Fibroblast of the aortic adventitia (primary cell): ENCODE data around the gene MVD. TPM values are rescaled to one million over a fixed set of nuclear protein-coding genes. Genes with fewer than 3 reads are reported as not detected.

Source experiments
- DNase-seq: peaks from one replicate; pipeline ENCODE4 v3.0.0-alpha.2; 2010; ENCODE audit warnings: low read depth
- H3K4me3 ChIP-seq: 2 replicates; pipeline ENCODE4 v1.5.1; 2011; ENCODE audit warnings: low read depth, mild to moderate bottlenecking, control low read depth, low read length, moderate library complexity
- total RNA-seq: library from RNA; depleted of rRNA; stranded (reverse); fragments of >200 nt; gene quantifications from 2 replicates; pipeline ENCODE4 v1.2.3, GENCODE V29; 2012; ENCODE audit warnings: low replicate concordance
- TF ChIP-seq, protein P1 (sequence below): IDR thresholded peaks from 2 replicates; pipeline ENCODE4 v1.5.1; 2011; ENCODE audit warnings: mild to moderate bottlenecking, low read length, control low read depth, inconsistent platforms; ENCODE audit not compliant: insufficient read depth

MVD gene
- total RNA-seq, 1 donor = 24.4 TPM

DNA sequence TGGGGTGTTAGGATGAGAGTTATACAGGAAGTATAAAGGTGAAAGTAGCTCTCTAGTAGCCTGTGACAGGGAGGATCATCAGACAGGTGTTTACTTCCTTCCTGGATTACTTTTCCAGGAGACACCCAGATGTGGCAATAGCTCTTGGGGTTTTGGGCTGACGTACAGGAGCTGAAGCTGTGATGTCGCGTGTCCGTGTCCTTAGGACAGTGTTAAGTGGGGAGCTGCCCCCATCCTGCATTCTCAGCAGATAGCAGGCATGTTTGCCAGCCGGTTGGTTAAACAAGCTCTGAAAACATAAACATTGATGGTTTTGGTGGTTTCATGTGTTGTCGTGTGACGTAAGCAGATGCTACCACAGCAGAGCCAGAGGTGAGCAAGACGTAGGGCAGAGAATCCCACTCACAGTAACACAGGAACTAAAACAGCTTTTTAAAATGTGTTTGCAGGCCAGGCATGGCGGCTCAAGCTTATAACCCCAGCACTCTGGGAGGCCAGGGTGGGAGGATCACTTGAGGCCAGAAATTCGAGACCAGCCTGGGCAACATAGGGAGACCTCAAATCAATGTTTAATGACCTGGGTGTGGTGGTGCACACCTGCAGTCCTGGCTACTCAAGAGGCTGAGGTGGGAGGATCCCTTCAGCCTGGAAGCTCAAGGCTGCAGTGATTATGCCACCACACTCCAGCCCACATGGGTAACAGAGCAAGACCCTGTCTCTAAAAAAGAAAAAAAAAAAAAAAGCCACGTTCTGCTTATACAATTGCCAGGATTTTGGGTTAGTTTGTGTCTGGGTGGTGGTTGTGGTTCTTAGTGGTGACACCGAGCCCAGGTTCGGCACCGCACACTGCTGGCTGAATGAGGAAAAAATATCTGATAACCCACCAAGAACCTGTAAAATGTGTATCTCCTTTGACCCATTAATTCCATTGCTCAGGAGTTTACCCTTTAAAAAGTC, 42.8 kb downstream of the MVD start:
- no peak for DNase-seq
- TF ChIP-seq, protein P1, sequence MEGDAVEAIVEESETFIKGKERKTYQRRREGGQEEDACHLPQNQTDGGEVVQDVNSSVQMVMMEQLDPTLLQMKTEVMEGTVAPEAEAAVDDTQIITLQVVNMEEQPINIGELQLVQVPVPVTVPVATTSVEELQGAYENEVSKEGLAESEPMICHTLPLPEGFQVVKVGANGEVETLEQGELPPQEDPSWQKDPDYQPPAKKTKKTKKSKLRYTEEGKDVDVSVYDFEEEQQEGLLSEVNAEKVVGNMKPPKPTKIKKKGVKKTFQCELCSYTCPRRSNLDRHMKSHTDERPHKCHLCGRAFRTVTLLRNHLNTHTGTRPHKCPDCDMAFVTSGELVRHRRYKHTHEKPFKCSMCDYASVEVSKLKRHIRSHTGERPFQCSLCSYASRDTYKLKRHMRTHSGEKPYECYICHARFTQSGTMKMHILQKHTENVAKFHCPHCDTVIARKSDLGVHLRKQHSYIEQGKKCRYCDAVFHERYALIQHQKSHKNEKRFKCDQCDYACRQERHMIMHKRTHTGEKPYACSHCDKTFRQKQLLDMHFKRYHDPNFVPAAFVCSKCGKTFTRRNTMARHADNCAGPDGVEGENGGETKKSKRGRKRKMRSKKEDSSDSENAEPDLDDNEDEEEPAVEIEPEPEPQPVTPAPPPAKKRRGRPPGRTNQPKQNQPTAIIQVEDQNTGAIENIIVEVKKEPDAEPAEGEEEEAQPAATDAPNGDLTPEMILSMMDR = no peak
- H3K4me3 ChIP-seq = no peak overlapping the region

DNA sequence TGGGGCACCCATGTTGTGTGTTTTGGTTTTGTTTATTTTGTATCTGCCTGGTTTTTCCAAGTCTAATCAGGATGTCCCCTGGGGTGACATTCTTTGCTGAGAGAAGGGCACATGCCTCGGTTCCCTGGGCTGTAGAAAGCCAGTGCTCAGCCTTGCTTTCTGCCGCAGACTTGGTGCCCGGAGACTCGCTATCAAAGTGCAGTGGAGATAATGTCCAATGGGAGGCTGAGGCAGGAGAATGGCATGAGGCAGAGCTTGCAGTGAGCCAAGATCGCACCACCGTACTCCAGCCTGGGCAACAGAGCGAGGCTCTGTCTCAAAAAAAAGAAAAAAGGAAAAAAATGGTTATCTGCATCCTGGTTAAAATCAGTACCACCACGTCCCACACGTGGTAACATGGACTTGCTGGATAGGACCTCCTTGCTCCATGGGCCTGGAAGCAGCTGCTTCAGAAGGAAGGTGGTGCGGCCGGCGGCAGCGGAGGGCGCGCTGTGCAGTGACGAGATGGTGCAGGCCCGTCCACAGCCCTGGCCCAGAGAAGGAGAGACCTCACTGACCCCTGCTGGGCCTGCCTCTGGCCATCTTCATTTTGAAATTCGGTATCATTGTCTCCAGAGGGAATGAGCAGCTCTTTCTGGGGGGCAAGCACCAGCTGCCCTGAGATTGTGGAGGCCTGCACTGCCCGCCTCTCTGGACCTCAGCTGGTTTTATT, 43.8 kb downstream of the MVD start:
- DNase-seq = no peak
- TF ChIP-seq, protein P1 = no peak
- no peak overlapping the region for H3K4me3 ChIP-seq

GRCh38 chr16:88618182-88618955, 44.5 kb downstream of the MVD start:
- DNase-seq = no peak
- TF ChIP-seq, protein P1 = no peak
- no peak overlapping the region for H3K4me3 ChIP-seq

DNA sequence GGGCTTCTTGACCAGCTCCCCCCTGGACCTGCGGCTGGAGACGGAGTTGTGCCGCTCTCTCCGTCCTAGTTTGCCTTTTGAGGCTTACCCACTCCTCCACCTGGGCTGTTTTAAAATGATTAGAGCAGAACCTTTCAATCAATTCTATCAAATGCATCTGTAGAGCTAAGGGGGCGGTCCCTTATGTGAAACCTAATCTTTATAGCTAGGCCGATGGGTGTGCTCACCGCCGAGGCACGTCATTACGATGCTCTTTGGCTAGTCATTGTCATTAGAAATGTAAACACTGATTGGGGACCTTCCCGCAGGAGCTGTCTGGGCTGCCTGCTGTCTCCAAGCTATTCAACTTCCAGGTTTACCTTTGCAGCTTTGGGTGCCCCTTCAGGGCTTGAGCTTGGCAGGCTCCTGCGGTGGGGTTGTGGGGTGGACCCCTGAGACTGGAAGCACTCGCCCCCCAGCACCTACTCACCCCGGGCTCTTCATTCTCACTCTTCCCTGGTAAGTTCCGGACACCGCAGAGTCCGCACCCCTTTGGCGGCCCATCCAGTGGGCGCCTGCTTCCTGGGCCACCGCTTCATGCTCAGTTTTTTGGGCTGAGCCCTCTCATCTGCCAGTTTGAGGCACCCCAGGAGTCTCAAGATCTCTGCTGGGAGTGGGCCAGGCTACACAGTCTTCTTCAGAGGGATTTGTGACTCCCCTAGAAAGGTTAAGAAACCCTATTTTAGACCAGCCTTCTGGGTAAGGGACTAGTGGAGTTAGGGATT, 45.4 kb downstream of the MVD start:
- no peak for DNase-seq
- H3K4me3 ChIP-seq = no peak overlapping the region
- TF ChIP-seq, protein P1 = no peak

DNA sequence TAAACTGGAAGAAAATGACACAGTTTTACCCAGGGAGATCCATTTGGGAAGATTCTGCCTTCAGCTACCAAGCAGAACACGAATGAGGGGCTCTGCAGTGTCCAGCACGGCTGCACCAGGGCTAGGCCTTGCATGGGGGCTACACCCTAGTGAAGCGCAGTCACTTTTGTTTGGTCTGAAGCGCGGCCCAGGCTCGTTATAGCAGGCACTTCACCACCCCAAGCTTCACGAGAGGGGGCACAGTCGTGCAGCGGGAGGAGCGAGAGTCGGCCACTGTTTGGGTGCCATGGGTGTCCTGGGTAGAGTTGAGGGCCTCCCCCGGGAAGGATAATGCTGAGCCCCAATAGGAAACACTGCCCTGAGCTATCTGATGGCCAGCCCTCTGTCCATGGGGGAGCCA, 46.2 kb downstream of the MVD start:
- no peak overlapping the region for H3K4me3 ChIP-seq
- DNase-seq = no peak
- TF ChIP-seq, protein P1 = no peak

GRCh38 chr16:88616320-88616719, 46.6 kb downstream of the MVD start:
- no peak overlapping the region for H3K4me3 ChIP-seq
- TF ChIP-seq, protein P1 = no peak
- no peak for DNase-seq
